ENCODE results near the gene HIBADH. TPM values are rescaled to one million over a fixed set of nuclear protein-coding genes. Genes with fewer than 3 reads are reported as not detected.

HIBADH gene
- total and polyA plus RNA-seq, 2 of the 4 experiments (the other 2 are of a cell fraction): 36.6 to 52.5 TPM

GRCh38 chr7:27614095-27614494, 48.6 kb downstream of the HIBADH start:
- ChIA-PET POLR2A (ENCODE audit: unreplicated experiment) (no interaction called here), CTCF (no interaction called here)
- WGBS, 2 experiments (ENCODE audit: extremely low coverage in 2 of 2, insufficient read length in 1 of 2): no CpG with 5 or more reads among the region's 2 CpGs
- H3K9me1 ChIP-seq (ENCODE audit: insufficient read depth, low read length): no peaks in the 10 kb centered on the region
- H4K91ac ChIP-seq (ENCODE audit: insufficient read depth, low read depth, low read length): no peak overlapping the region
- TF ChIP-seq ELK1 (IDR thresholded peaks at IDR 0.05; ENCODE audit: borderline replicate concordance, low read depth, low read length): no peak
- intact Hi-C loops (cut with micrococcal nuclease): no loop called here
- no peak overlapping the region for H2BK5ac ChIP-seq (ENCODE audit: low read depth, low read length, poor library complexity, severe bottlenecking)
- H3K14ac ChIP-seq (replicated peaks; ENCODE audit: low read depth, low read length): no peak overlapping the region
- dilution Hi-C loops (cut with HindIII; ENCODE audit: low sequenced_read_pairs, unreplicated experiment): no loop called here
- H2AK9ac ChIP-seq (replicated peaks; ENCODE audit: low read depth, low read length, poor library complexity): no peak overlapping the region
- H2BK15ac ChIP-seq (ENCODE audit: low read depth, low read length): no peak overlapping the region
- H3K9me3 ChIP-seq (ENCODE audit: control insufficient read depth, insufficient read depth, low read length): peaks cover 14% of the 10 kb centered on the region
- no TSS peak for BruUV-seq (replicated peaks)
- no peak overlapping the region for H4K8ac ChIP-seq (ENCODE audit: low read depth in 2 of 2, low read length in 2 of 2)
- H3K18ac ChIP-seq (ENCODE audit: low read depth, low read length): no peak overlapping the region
- H3K9ac ChIP-seq (ENCODE audit: low read depth, low read length): no peak overlapping the region
- H2BK120ac ChIP-seq (ENCODE audit: low read depth, low read length): no peak overlapping the region
- no peak overlapping the region for H3K23ac ChIP-seq (ENCODE audit: low read depth, low read length)
- H4K20me1 ChIP-seq (ENCODE audit: insufficient read depth, low read length): no peaks in the 10 kb centered on the region
- H4K5ac ChIP-seq (ENCODE audit: low read depth, low read length): no peak overlapping the region
- H3K79me1 ChIP-seq (ENCODE audit: low read depth in 1 of 2, low read length in 2 of 2): peaks cover 5 to 8% of the 10 kb centered on the region in 2 experiments
- ATAC-seq (ENCODE audit: low read depth) (no peak), DNase-seq (no peak)
- no peak overlapping the region for H3K27ac ChIP-seq (ENCODE audit: insufficient read depth, low read length)
- no peak overlapping the region for H2AK5ac ChIP-seq (ENCODE audit: low read depth, low read length)
- H2AFZ ChIP-seq (replicated peaks; ENCODE audit: low read length, poor library complexity): no peak overlapping the region
- H3K4me1 ChIP-seq (ENCODE audit: control insufficient read depth, insufficient read depth, low read length): no peaks in the 10 kb centered on the region
- H3K4me2 ChIP-seq (ENCODE audit: low read depth, low read length): no peak overlapping the region
- no peak overlapping the region for H3K4me3 ChIP-seq (ENCODE audit: insufficient read depth, low read depth, low read length)
- in situ Hi-C loops (cut with MboI; ENCODE audit: low sequenced_read_pairs): no loop called here
- H3K4ac ChIP-seq (ENCODE audit: low read depth, low read length): no peak overlapping the region
- H2BK20ac ChIP-seq (ENCODE audit: low read depth, low read length): no peak overlapping the region
- H3K27me3 ChIP-seq (ENCODE audit: control insufficient read depth, insufficient read depth, low read length): no peaks in the 10 kb centered on the region
- H3K56ac ChIP-seq (ENCODE audit: extremely low read depth, insufficient read depth, low read length): no peak overlapping the region
- peaks cover 6% of the 10 kb centered on the region; the same call in 1 of the 2 replicates for H3K36me3 ChIP-seq (ENCODE audit: control insufficient read depth, insufficient read depth, low read length)

All from IMR-90 (cell line).